ENCODE data around the gene ZBTB16. TPM values are rescaled to one million over a fixed set of nuclear protein-coding genes. Genes with fewer than 3 reads are reported as not detected.

The ZBTB16 gene
- total RNA-seq, 1 experiment from 2014 or later, result not detected

GRCh38 chr11:114183044-114183511 is 123.6 kb downstream of the ZBTB16 start:
- no peak for DNase-seq (ENCODE audit: low spot score)

- DNase-seq (ENCODE audit: low spot score), result no peak
Measured at GRCh38 chr11:114185436-114185835, 125.9 kb downstream of the ZBTB16 start.

- no peak for DNase-seq (ENCODE audit: low spot score)
Measured at GRCh38 chr11:114187173-114187572, 127.7 kb downstream of the ZBTB16 start.

GRCh38 chr11:114188851-114189570 is 129.5 kb downstream of the ZBTB16 start:
- DNase-seq (ENCODE audit: low spot score), result no peak

GRCh38 chr11:114190630-114191029 is 131.1 kb downstream of the ZBTB16 start:
- DNase-seq (ENCODE audit: low spot score), result no peak

- DNase-seq (ENCODE audit: low spot score), result no peak
Measured at GRCh38 chr11:114191893-114192292, 132.4 kb downstream of the ZBTB16 start.

GRCh38 chr11:114192841-114193389 is 133.4 kb downstream of the ZBTB16 start:
- DNase-seq (ENCODE audit: low spot score), result no peak

GRCh38 chr11:114193730-114194679 is 134.5 kb downstream of the ZBTB16 start:
- no peak for DNase-seq (ENCODE audit: low spot score)

GRCh38 chr11:114194702-114195101 is 135.2 kb downstream of the ZBTB16 start:
- no peak for DNase-seq (ENCODE audit: low spot score)

- no peak for DNase-seq (ENCODE audit: low spot score)
Measured at GRCh38 chr11:114195151-114195550, 135.6 kb downstream of the ZBTB16 start.

- DNase-seq (ENCODE audit: low spot score), result no peak
Measured at GRCh38 chr11:114195981-114196731, 136.6 kb downstream of the ZBTB16 start.

- DNase-seq (ENCODE audit: low spot score), result no peak
Measured at GRCh38 chr11:114196997-114197703, 137.6 kb downstream of the ZBTB16 start.

- DNase-seq (ENCODE audit: low spot score), result peak; percentile 96
Measured at GRCh38 chr11:114197799-114198500, 138.4 kb downstream of the ZBTB16 start.

GRCh38 chr11:114199051-114199450 is 139.5 kb downstream of the ZBTB16 start:
- no peak for DNase-seq (ENCODE audit: low spot score)

- DNase-seq (ENCODE audit: low spot score), result no peak
Measured at GRCh38 chr11:114200351-114201133, 141.0 kb downstream of the ZBTB16 start.

- DNase-seq (ENCODE audit: low spot score), result no peak
Measured at GRCh38 chr11:114201219-114201618, 141.7 kb downstream of the ZBTB16 start.

- no peak for DNase-seq (ENCODE audit: low spot score)
Measured at GRCh38 chr11:114202011-114202609, 142.6 kb downstream of the ZBTB16 start.

- no peak for DNase-seq (ENCODE audit: low spot score)
Measured at GRCh38 chr11:114207096-114207495, 147.6 kb downstream of the ZBTB16 start.

GRCh38 chr11:114208377-114208776 is 148.9 kb downstream of the ZBTB16 start:
- no peak for DNase-seq (ENCODE audit: low spot score)
